DOHH2 (cell line): ENCODE measurements around the gene LEMD1.

ENCODE experiments used
- EZH2phosphoT487 ChIP-seq: fragments of 200-600 bp; sonication (generic); IDR thresholded peaks from 2 replicates; pipeline ENCODE4 v1.6.1; 2017; ENCODE audit warnings: borderline replicate concordance, mild to moderate bottlenecking, antibody characterized with exemption, low read length, moderate library complexity, mixed read lengths
- TF ChIP-seq, protein P1 (sequence below): fragments of 200-600 bp; sonication (generic); IDR thresholded peaks from one replicate; pipeline ENCODE4 v1.5.1; 2014; ENCODE audit warnings: antibody characterized with exemption, mild to moderate bottlenecking, low read depth, low read length; ENCODE audit not compliant: poor library complexity, severe bottlenecking

GRCh38 chr1:205442051-205442725, 20.3 kb upstream of the LEMD1 start:
- TF ChIP-seq, protein P1, sequence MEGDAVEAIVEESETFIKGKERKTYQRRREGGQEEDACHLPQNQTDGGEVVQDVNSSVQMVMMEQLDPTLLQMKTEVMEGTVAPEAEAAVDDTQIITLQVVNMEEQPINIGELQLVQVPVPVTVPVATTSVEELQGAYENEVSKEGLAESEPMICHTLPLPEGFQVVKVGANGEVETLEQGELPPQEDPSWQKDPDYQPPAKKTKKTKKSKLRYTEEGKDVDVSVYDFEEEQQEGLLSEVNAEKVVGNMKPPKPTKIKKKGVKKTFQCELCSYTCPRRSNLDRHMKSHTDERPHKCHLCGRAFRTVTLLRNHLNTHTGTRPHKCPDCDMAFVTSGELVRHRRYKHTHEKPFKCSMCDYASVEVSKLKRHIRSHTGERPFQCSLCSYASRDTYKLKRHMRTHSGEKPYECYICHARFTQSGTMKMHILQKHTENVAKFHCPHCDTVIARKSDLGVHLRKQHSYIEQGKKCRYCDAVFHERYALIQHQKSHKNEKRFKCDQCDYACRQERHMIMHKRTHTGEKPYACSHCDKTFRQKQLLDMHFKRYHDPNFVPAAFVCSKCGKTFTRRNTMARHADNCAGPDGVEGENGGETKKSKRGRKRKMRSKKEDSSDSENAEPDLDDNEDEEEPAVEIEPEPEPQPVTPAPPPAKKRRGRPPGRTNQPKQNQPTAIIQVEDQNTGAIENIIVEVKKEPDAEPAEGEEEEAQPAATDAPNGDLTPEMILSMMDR, result no peak
- TF ChIP-seq EZH2phosphoT487, result no peak
